B cell (primary cell): ENCODE measurements around the gene HOGA1. TPM values are rescaled to one million over a fixed set of nuclear protein-coding genes. Genes with fewer than 3 reads are reported as not detected.

ENCODE experiments used
- ATAC-seq: fragments of 200-7000 bp; cut with Tn5 transposase; one replicate; pipeline ENCODE4 v1.10.0; 2021; ENCODE audit warnings: low read depth, mild to moderate bottlenecking, moderate number of reproducible peaks, moderate library complexity
- CTCF ChIA-PET: fragments of 350-600 bp; sonication (Branson Sonifier 250); formaldehyde crosslinking; loops from one replicate; lab custom pipeline; 2021; ENCODE audit warnings: antibody characterized with exemption, inconsistent platforms; lab: Charles Lee
- POLR2A ChIA-PET: fragments of 350-600 bp; sonication (Branson Sonifier 250); formaldehyde crosslinking; loops from one replicate; lab custom pipeline; 2021; ENCODE audit warnings: antibody characterized with exemption; lab: Charles Lee
- DNase-seq: peaks from one replicate; pipeline ENCODE4 v3.0.0; 2013
- H2AFZ ChIP-seq: 2 replicates; pipeline ENCODE4 v1.6.1; 2012; ENCODE audit warnings: mild to moderate bottlenecking, low read depth, low read length; ENCODE audit not compliant: insufficient read depth, poor library complexity, severe bottlenecking
- H3K27ac ChIP-seq, 2 donors: 1 replicate in 1 of 2; 2 replicates in 1 of 2; pipeline ENCODE4 v1.5.1; 2012 to 2013; ENCODE audit warnings: low read length in 2 of 2, mild to moderate bottlenecking in 2 of 2, moderate library complexity in 1 of 2
- H3K27me3 ChIP-seq, 4 experiments: fragments of 200-600 bp in 1 of 4; sonication (generic) in 1 of 4; replicated peaks in 1 of 4; 1 replicate in 2 of 4; 2 replicates in 2 of 4; pipeline versions ENCODE4 v1.6.1 to v1.7.0; 2013 to 2016; ENCODE audit warnings: low read length in 3 of 4, mild to moderate bottlenecking in 2 of 4, mixed read lengths in 1 of 4, moderate library complexity in 1 of 4; ENCODE audit not compliant: insufficient read depth in 4 of 4, control insufficient read depth in 3 of 4; ENCODE audit errors: control extremely low read depth in 1 of 4
- H3K36me3 ChIP-seq, 2 experiments: replicated peaks in 1 of 2; 1 replicate in 1 of 2; 2 replicates in 1 of 2; pipeline versions ENCODE4 v1.6.1 to v1.7.1; 2013; ENCODE audit warnings: low read length in 1 of 2; ENCODE audit not compliant: insufficient read depth in 2 of 2, control insufficient read depth in 1 of 2; ENCODE audit errors: control extremely low read depth in 1 of 2, extremely low read depth in 1 of 2
- H3K4me1 ChIP-seq, 2 donors: fragments of 200-600 bp in 1 of 2; sonication (generic) in 1 of 2; 1 replicate in 1 of 2; 2 replicates in 1 of 2; pipeline versions ENCODE4 v1.5.1 to v1.6.1; 2013 to 2017; ENCODE audit warnings: low read length in 2 of 2; ENCODE audit not compliant: control insufficient read depth in 2 of 2, insufficient read depth in 2 of 2
- H3K4me2 ChIP-seq: replicated peaks from 2 replicates; pipeline ENCODE3; 2012; ENCODE audit warnings: mild to moderate bottlenecking, low read depth, low read length; ENCODE audit not compliant: poor library complexity, severe bottlenecking
- H3K4me3 ChIP-seq, 5 experiments: fragments of 200-600 bp in 1 of 5; sonication (generic) in 1 of 5; 1 replicate in 3 of 5; 2 replicates in 2 of 5; pipeline versions ENCODE4 v1.5.1 to v1.7.0; 2011 to 2016; ENCODE audit warnings: low read length in 4 of 5, mild to moderate bottlenecking in 4 of 5, low read depth in 2 of 5, control low read depth in 1 of 5, moderate library complexity in 1 of 5; ENCODE audit not compliant: insufficient read depth in 1 of 5; ENCODE audit errors: control extremely low read depth in 1 of 5, extremely low read depth in 1 of 5
- H3K79me2 ChIP-seq: fragments of 200-600 bp; sonication (generic); one replicate; pipeline ENCODE4 v1.6.0; 2016; ENCODE audit warnings: low read length; ENCODE audit not compliant: control insufficient read depth, insufficient read depth
- H3K9ac ChIP-seq: fragments of 200-600 bp; sonication (generic); 2 replicates; pipeline ENCODE4 v1.6.1; 2017; ENCODE audit warnings: mild to moderate bottlenecking, low read length, moderate library complexity
- H3K9me3 ChIP-seq, 3 donors: one replicate each; pipeline versions ENCODE4 v1.6.1 to v1.7.1; 2013; ENCODE audit warnings: low read length in 2 of 3; ENCODE audit not compliant: control insufficient read depth in 2 of 3, insufficient read depth in 1 of 3; ENCODE audit errors: control extremely low read depth in 1 of 3
- H4K20me1 ChIP-seq: 2 replicates; pipeline ENCODE4 v1.6.0; 2012; ENCODE audit warnings: mild to moderate bottlenecking, low read length; ENCODE audit not compliant: insufficient read depth, control insufficient read depth, poor library complexity, severe bottlenecking
- H3K27ac Mint-ChIP-seq: one replicate; pipeline ENCODE4 v1.8.0; 2021; ENCODE audit warnings: mixed read lengths
- H3K27me3 Mint-ChIP-seq: one replicate; pipeline ENCODE4 v1.8.0; 2021; ENCODE audit warnings: mixed read lengths
- H3K4me1 Mint-ChIP-seq: one replicate; pipeline ENCODE4 v1.8.0; 2021; ENCODE audit warnings: mixed read lengths
- H3K4me3 Mint-ChIP-seq: one replicate; pipeline ENCODE4 v1.8.0; 2021; ENCODE audit warnings: mixed read lengths
- H3K9me3 Mint-ChIP-seq: one replicate; pipeline ENCODE4 v1.8.0; 2022; ENCODE audit warnings: mixed read lengths; ENCODE audit not compliant: insufficient read depth
- EZH2 ChIP-seq: IDR thresholded peaks from 2 replicates; pipeline ENCODE4 v1.6.1; 2012; ENCODE audit warnings: borderline replicate concordance, low read depth, mild to moderate bottlenecking, moderate library complexity, low read length; ENCODE audit not compliant: insufficient read depth, poor library complexity, severe bottlenecking
- WGBS: methylation state at CpG from one replicate; pipeline ENCODE4 v1.1.5; 2013; ENCODE audit warnings: missing lambda C conversion rate; ENCODE audit not compliant: insufficient coverage; 5-methylcytosine and 5-hydroxymethylcytosine counted together
- intact Hi-C: fragments of 100-400 bp; cut with micrococcal nuclease; formaldehyde crosslinking; loops from one replicate; pipeline ENCODE4 v1.10.0; 2022
- polyA plus RNA-seq: library from polyadenylated mRNA; depleted of rRNA; stranded (reverse); fragments of >200 nt; gene quantifications from 2 replicates; pipeline ENCODE4 v1.2.3, GENCODE V29; 2012
- total RNA-seq, 2 donors: library from RNA; stranded (reverse); fragments of 120-200 nt in 1 of 2; gene quantifications; 1 replicate in 1 of 2; 2 replicates in 1 of 2; pipeline versions ENCODE4 v1.2.3 to v1.2.4, GENCODE V29; 2013 to 2022
- TF ChIP-seq, protein P1 (sequence below): fragments of 200-600 bp; IDR thresholded peaks from one replicate; pipeline ENCODE4 v1.8.0; 2022; ENCODE audit warnings: antibody characterized with exemption, mild to moderate bottlenecking

Gene HOGA1
- total and polyA plus RNA-seq, 2 donors (not counting 1 experiment from before 2014, with no cell fraction given), result not detected

GRCh38 chr10:97643441-97643985 lies 59.3 kb downstream of the HOGA1 start:
- H3K9me3 ChIP-seq, result no peaks in the 10 kb centered on the region
- H3K27ac ChIP-seq, result no peak overlapping the region
- Mint-ChIP-seq H3K9me3 (no peaks in the 10 kb centered on the region), H3K4me1 (peaks cover 28% of the 10 kb centered on the region), H3K27ac (no peak overlapping the region), H3K4me3 (peak overlapping the region; percentile 40), H3K27me3 (no peaks in the 10 kb centered on the region)
- H3K4me2 ChIP-seq, result no peak overlapping the region
- H3K79me2 ChIP-seq, result peaks cover 54% of the 10 kb centered on the region
- no peak overlapping the region for H3K4me3 ChIP-seq
- TF ChIP-seq EZH2, result no peak
- TF ChIP-seq, protein P1, sequence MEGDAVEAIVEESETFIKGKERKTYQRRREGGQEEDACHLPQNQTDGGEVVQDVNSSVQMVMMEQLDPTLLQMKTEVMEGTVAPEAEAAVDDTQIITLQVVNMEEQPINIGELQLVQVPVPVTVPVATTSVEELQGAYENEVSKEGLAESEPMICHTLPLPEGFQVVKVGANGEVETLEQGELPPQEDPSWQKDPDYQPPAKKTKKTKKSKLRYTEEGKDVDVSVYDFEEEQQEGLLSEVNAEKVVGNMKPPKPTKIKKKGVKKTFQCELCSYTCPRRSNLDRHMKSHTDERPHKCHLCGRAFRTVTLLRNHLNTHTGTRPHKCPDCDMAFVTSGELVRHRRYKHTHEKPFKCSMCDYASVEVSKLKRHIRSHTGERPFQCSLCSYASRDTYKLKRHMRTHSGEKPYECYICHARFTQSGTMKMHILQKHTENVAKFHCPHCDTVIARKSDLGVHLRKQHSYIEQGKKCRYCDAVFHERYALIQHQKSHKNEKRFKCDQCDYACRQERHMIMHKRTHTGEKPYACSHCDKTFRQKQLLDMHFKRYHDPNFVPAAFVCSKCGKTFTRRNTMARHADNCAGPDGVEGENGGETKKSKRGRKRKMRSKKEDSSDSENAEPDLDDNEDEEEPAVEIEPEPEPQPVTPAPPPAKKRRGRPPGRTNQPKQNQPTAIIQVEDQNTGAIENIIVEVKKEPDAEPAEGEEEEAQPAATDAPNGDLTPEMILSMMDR, result no peak
- POLR2A ChIA-PET, result no interaction called here
- no peak overlapping the region for H3K9ac ChIP-seq
- ATAC-seq, result no peak
- H3K27me3 ChIP-seq, result no peaks in the 10 kb centered on the region
- WGBS, result 100% methylated on average over 2 of the region's 4 CpGs
- DNase-seq, result no peak
- intact Hi-C loops, result no loop called here
- CTCF ChIA-PET, result interaction anchor here (1.2 kb wide), 2 partner anchors 12 to 43 kb away, joined by 3 read pairs; partner anchors contain the start of gene AVPI1
- no peaks in the 10 kb centered on the region for H4K20me1 ChIP-seq
- peaks cover 11 to 22% of the 10 kb centered on the region in 2 donors for H3K4me1 ChIP-seq
- H2AFZ ChIP-seq, result no peak overlapping the region
- peaks cover 0 to 14% of the 10 kb centered on the region in 2 experiments for H3K36me3 ChIP-seq

GRCh38 chr10:97644936-97645335 lies 60.7 kb downstream of the HOGA1 start:
- H3K27me3 ChIP-seq, result no peaks in the 10 kb centered on the region
- Mint-ChIP-seq H3K27me3 (no peaks in the 10 kb centered on the region), H3K27ac (no peak overlapping the region), H3K4me1 (peaks cover 39% of the 10 kb centered on the region), H3K4me3 (no peak overlapping the region), H3K9me3 (no peaks in the 10 kb centered on the region)
- DNase-seq (no peak), ATAC-seq (no peak)
- intact Hi-C loops, result no loop called here
- no peak overlapping the region for H3K4me3 ChIP-seq
- peaks cover 19 to 29% of the 10 kb centered on the region in 2 donors for H3K4me1 ChIP-seq
- POLR2A ChIA-PET, result no interaction called here
- 100% methylated on average over 1 of the region's 4 CpGs for WGBS
- TF ChIP-seq, protein P1, result no peak
- TF ChIP-seq EZH2, result no peak
- no peak overlapping the region for H2AFZ ChIP-seq
- H3K79me2 ChIP-seq, result peaks cover 57% of the 10 kb centered on the region
- CTCF ChIA-PET, result interaction anchor here (1.2 kb wide), 1 partner anchor 11 kb away, joined by 3 read pairs; no protein-coding TSS in a partner anchor
- no peaks in the 10 kb centered on the region for H3K9me3 ChIP-seq
- H4K20me1 ChIP-seq, result no peaks in the 10 kb centered on the region
- no peak overlapping the region for H3K4me2 ChIP-seq
- H3K9ac ChIP-seq, result no peak overlapping the region
- H3K36me3 ChIP-seq, result peaks cover 0 to 14% of the 10 kb centered on the region in 2 experiments
- H3K27ac ChIP-seq, result no peak overlapping the region
